ENCODE results near the gene OR2AT4. TPM values are rescaled to one million over a fixed set of nuclear protein-coding genes. Genes with fewer than 3 reads are reported as not detected.

OR2AT4 gene
- total RNA-seq, 6 experiments from 2014 or later = not detected

GRCh38 chr11:75072582-75072981, 24.1 kb downstream of the OR2AT4 start:
- no peaks in the 10 kb centered on the region for H3K9me3 Mint-ChIP-seq
- no peak overlapping the region for H3K27ac Mint-ChIP-seq

GRCh38 chr11:75069473-75069872, 27.2 kb downstream of the OR2AT4 start:
- Mint-ChIP-seq H3K27ac (no peak overlapping the region), H3K9me3 (no peaks in the 10 kb centered on the region)

More at GRCh38 chr11:75072582-75072981, 24.1 kb downstream of the OR2AT4 start:
- no peak for TF ChIP-seq CTCF (IDR thresholded peaks at IDR 0.05)
- Mint-ChIP-seq H3K27me3 (ENCODE audit: insufficient read depth) (peaks cover 35% of the 10 kb centered on the region), H3K4me1 (ENCODE audit: low read depth) (no peaks in the 10 kb centered on the region), H3K4me3 (no peak overlapping the region), H3K36me3 (ENCODE audit: low read depth) (no peaks in the 10 kb centered on the region)
- no peak for DNase-seq

GRCh38 chr11:75068993-75069392, 27.7 kb downstream of the OR2AT4 start:
- DNase-seq = no peak
- H3K27me3 Mint-ChIP-seq (ENCODE audit: insufficient read depth) = peaks cover 42% of the 10 kb centered on the region
- no peak for TF ChIP-seq CTCF (IDR thresholded peaks at IDR 0.05)
- no peak overlapping the region for H3K4me3 Mint-ChIP-seq
- no peak overlapping the region for H3K27ac Mint-ChIP-seq
- H3K36me3 Mint-ChIP-seq (ENCODE audit: low read depth) = no peaks in the 10 kb centered on the region
- H3K4me1 Mint-ChIP-seq (ENCODE audit: low read depth) = no peaks in the 10 kb centered on the region
- H3K9me3 Mint-ChIP-seq = no peaks in the 10 kb centered on the region

More at GRCh38 chr11:75069473-75069872, 27.2 kb downstream of the OR2AT4 start:
- Mint-ChIP-seq H3K4me1 (ENCODE audit: low read depth) (no peaks in the 10 kb centered on the region), H3K4me3 (no peak overlapping the region), H3K27me3 (ENCODE audit: insufficient read depth) (peaks cover 44% of the 10 kb centered on the region), H3K36me3 (ENCODE audit: low read depth) (no peaks in the 10 kb centered on the region)
- no peak for TF ChIP-seq CTCF (IDR thresholded peaks at IDR 0.05)
- DNase-seq = no peak

GRCh38 chr11:75068559-75068958, 28.1 kb downstream of the OR2AT4 start:
- Mint-ChIP-seq H3K9me3 (no peaks in the 10 kb centered on the region), H3K27ac (no peak overlapping the region), H3K4me1 (ENCODE audit: low read depth) (no peaks in the 10 kb centered on the region), H3K27me3 (ENCODE audit: insufficient read depth) (peaks cover 41% of the 10 kb centered on the region), H3K36me3 (ENCODE audit: low read depth) (no peaks in the 10 kb centered on the region), H3K4me3 (no peak overlapping the region)
- DNase-seq = no peak
- no peak for TF ChIP-seq CTCF (IDR thresholded peaks at IDR 0.05)

GRCh38 chr11:75066061-75066460, 30.6 kb downstream of the OR2AT4 start:
- Mint-ChIP-seq H3K9me3 (no peaks in the 10 kb centered on the region), H3K4me3 (no peak overlapping the region), H3K27me3 (ENCODE audit: insufficient read depth) (peaks cover 26% of the 10 kb centered on the region), H3K27ac (no peak overlapping the region), H3K36me3 (ENCODE audit: low read depth) (no peaks in the 10 kb centered on the region), H3K4me1 (ENCODE audit: low read depth) (no peaks in the 10 kb centered on the region)
- DNase-seq = no peak
- no peak for TF ChIP-seq CTCF (IDR thresholded peaks at IDR 0.05)
